VCaP (cell line): ENCODE measurements around the gene DNAH10.
"Not testable (repeated sequence)": the region's sequence is repeated elsewhere in the genome, so short reads cannot be mapped to it uniquely, and the experiment has no call there.

Experiments
- H3K27ac ChIP-seq: fragments of 450-650 bp; 2 replicates; pipeline ENCODE4 v1.5.1; 2017
- CTCF ChIP-seq: fragments of 450-650 bp; conservative IDR thresholded peaks from 2 replicates; pipeline ENCODE4 v1.5.1; 2017; ENCODE audit warnings: mild to moderate bottlenecking, moderate library complexity

Gene DNAH10

GRCh38 chr12:123905319-123905925 is 143.3 kb downstream of the DNAH10 start:
- H3K27ac ChIP-seq: no peak overlapping the region

GRCh38 chr12:123906711-123907420 is 144.8 kb downstream of the DNAH10 start:
- no peak for TF ChIP-seq CTCF
- H3K27ac ChIP-seq: no peak overlapping the region

More at GRCh38 chr12:123905319-123905925, 143.3 kb downstream of the DNAH10 start:
- TF ChIP-seq CTCF: peak; percentile 80

GRCh38 chr12:123907726-123908476 is 145.8 kb downstream of the DNAH10 start:
- no peak for TF ChIP-seq CTCF
- no peak overlapping the region for H3K27ac ChIP-seq

GRCh38 chr12:123908884-123909725 is 147.0 kb downstream of the DNAH10 start:
- no peak for TF ChIP-seq CTCF
- H3K27ac ChIP-seq: no peak overlapping the region

GRCh38 chr12:123910057-123910456 is 148.0 kb downstream of the DNAH10 start:
- no peak overlapping the region for H3K27ac ChIP-seq
- TF ChIP-seq CTCF: no peak

GRCh38 chr12:123910761-123911193 is 148.7 kb downstream of the DNAH10 start:
- no peak overlapping the region for H3K27ac ChIP-seq
- TF ChIP-seq CTCF: no peak

- H3K27ac ChIP-seq: not testable (repeated sequence)
These were observed 149.7 kb downstream of the DNAH10 start for GRCh38 chr12:123911672-123912409.
